OCI-LY3 (cell line): ENCODE results near the gene DST.

ENCODE experiments used
- EZH2phosphoT487 ChIP-seq: fragments of 200-600 bp; shearing (Covaris generic); IDR thresholded peaks from 2 replicates; pipeline ENCODE4 v1.6.1; 2018; ENCODE audit warnings: antibody characterized with exemption, mixed run types, low read depth
- TF ChIP-seq, protein P1 (sequence below): fragments of 200-600, 300-600 bp; sonication (generic); IDR thresholded peaks from 2 replicates; pipeline ENCODE4 v1.5.1; 2014; ENCODE audit warnings: antibody characterized with exemption, low read length, low read depth

DNA sequence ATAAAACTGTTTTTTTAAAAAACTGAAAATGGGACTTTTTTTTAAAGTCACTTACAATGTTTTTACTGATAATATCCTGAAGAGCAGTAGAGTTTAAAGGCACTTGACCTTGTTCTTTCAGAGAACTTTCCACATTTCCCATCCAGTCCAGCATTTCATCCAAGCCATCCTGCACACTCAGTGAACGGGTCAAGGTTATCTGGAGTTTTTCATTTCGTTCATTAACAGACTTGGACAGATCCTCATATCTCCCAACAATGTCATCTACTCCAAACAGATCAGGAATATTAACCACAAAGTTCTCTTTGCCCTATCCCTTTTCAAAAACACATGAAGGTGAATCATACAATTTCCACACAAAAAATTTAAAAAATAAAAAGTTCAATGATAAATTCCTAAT, 69.1 kb downstream of the DST start:
- TF ChIP-seq, protein P1, sequence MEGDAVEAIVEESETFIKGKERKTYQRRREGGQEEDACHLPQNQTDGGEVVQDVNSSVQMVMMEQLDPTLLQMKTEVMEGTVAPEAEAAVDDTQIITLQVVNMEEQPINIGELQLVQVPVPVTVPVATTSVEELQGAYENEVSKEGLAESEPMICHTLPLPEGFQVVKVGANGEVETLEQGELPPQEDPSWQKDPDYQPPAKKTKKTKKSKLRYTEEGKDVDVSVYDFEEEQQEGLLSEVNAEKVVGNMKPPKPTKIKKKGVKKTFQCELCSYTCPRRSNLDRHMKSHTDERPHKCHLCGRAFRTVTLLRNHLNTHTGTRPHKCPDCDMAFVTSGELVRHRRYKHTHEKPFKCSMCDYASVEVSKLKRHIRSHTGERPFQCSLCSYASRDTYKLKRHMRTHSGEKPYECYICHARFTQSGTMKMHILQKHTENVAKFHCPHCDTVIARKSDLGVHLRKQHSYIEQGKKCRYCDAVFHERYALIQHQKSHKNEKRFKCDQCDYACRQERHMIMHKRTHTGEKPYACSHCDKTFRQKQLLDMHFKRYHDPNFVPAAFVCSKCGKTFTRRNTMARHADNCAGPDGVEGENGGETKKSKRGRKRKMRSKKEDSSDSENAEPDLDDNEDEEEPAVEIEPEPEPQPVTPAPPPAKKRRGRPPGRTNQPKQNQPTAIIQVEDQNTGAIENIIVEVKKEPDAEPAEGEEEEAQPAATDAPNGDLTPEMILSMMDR: no peak
- no peak for TF ChIP-seq EZH2phosphoT487
